ENCODE results near the gene KRT33B. TPM values are rescaled to one million over a fixed set of nuclear protein-coding genes. Genes with fewer than 3 reads are reported as not detected.

The KRT33B gene
- total RNA-seq, 1 experiment from 2014 or later, result not detected

DNA sequence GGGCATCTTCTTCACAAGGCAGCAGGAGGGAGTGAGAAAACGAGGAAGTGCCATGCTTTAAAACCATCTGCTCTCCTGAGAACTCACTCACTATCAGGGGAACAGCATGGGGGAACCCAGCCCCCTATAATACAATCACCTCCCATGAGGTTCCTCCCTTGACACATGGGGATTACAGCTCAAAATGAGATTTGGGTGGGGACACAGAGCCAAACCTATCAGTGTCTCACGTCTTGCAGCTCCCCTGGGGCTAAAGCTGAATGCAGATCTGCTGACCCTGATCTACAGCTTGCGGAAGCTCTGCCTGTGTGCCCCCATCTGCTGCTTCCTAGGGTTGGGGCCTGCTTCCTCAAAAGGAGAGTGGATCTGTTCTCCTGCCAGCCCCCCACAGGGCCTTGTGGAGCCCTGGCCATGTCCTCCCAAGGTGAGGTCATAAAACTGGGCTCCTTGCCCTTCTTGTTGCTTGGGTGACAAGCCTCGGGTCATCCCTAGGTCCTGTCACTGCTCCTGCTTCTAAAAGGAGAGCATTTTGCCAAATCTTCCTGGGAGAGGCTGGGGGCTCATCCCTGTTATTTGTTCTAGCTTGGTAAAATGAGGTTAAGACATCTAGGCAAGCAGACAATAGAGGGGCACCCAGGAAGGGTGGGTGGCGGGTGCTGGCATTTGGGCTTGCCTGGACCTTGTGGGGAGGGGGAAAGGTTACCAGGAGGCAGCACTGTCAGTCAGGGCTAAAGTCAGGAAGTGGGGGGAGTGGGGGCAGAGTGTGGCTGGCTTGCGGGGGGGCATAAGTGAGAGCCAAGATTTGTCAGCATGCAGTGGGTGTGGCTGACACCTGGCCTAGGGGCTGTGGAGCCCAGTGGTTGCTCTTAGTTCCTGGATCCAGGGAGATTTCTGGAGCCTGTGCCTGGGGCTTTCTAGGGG, 35.0 kb downstream of the KRT33B start:
- CTCF ChIA-PET, result interaction anchor here (0.6 to 0.8 kb wide), 2 partner anchors 10 to 12 kb away, joined by 3 to 4 read pairs; no protein-coding TSS in a partner anchor
- Histone ChIP-seq H3K4me1 (ENCODE audit: control insufficient read depth, insufficient read depth, low read length) (no peaks in the 10 kb centered on the region), H3K27ac (ENCODE audit: low read length) (no peak overlapping the region), H3K4me3 (ENCODE audit: low read depth in 2 of 2, low read length in 2 of 2) (no peak overlapping the region), H3K27me3 (ENCODE audit: control insufficient read depth, insufficient read depth, low read length) (no peaks in the 10 kb centered on the region), H3K36me3 (ENCODE audit: control insufficient read depth, insufficient read depth, low read length) (no peaks in the 10 kb centered on the region), H3K9me3 (ENCODE audit: control insufficient read depth, insufficient read depth, low read depth, low read length) (no peaks in the 10 kb centered on the region)
- DNase-seq (ENCODE audit: low read depth, low spot score) (no peak), ATAC-seq (no peak)
- in situ Hi-C loops (cut with HindIII; ENCODE audit: low pct_unique_long_range_greater_than_20kb, low sequenced_read_pairs) (no loop called here), intact Hi-C loops (cut with micrococcal nuclease; ENCODE audit: unreplicated experiment) (loop anchor here (5.0 kb wide), 1 partner anchor 427 kb away; no protein-coding TSS in a partner anchor)
- POLR2A ChIA-PET, result no interaction called here
- no TSS peak for BruUV-seq (replicated peaks)
- TF ChIP-seq SIN3A (IDR thresholded peaks at IDR 0.05; ENCODE audit: borderline replicate concordance, insufficient read depth, low read depth, low read length) (no peak), TCF7L2 (IDR thresholded peaks at IDR 0.05; ENCODE audit: low read depth, low read length) (no peak), POLR2AphosphoS5 (IDR thresholded peaks at IDR 0.05; ENCODE audit: low read depth, low read length) (no peak)
- TF ChIP-seq, protein P1, sequence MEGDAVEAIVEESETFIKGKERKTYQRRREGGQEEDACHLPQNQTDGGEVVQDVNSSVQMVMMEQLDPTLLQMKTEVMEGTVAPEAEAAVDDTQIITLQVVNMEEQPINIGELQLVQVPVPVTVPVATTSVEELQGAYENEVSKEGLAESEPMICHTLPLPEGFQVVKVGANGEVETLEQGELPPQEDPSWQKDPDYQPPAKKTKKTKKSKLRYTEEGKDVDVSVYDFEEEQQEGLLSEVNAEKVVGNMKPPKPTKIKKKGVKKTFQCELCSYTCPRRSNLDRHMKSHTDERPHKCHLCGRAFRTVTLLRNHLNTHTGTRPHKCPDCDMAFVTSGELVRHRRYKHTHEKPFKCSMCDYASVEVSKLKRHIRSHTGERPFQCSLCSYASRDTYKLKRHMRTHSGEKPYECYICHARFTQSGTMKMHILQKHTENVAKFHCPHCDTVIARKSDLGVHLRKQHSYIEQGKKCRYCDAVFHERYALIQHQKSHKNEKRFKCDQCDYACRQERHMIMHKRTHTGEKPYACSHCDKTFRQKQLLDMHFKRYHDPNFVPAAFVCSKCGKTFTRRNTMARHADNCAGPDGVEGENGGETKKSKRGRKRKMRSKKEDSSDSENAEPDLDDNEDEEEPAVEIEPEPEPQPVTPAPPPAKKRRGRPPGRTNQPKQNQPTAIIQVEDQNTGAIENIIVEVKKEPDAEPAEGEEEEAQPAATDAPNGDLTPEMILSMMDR (IDR thresholded peaks at IDR 0.05), result no peak
- TF ChIP-seq, protein P2, sequence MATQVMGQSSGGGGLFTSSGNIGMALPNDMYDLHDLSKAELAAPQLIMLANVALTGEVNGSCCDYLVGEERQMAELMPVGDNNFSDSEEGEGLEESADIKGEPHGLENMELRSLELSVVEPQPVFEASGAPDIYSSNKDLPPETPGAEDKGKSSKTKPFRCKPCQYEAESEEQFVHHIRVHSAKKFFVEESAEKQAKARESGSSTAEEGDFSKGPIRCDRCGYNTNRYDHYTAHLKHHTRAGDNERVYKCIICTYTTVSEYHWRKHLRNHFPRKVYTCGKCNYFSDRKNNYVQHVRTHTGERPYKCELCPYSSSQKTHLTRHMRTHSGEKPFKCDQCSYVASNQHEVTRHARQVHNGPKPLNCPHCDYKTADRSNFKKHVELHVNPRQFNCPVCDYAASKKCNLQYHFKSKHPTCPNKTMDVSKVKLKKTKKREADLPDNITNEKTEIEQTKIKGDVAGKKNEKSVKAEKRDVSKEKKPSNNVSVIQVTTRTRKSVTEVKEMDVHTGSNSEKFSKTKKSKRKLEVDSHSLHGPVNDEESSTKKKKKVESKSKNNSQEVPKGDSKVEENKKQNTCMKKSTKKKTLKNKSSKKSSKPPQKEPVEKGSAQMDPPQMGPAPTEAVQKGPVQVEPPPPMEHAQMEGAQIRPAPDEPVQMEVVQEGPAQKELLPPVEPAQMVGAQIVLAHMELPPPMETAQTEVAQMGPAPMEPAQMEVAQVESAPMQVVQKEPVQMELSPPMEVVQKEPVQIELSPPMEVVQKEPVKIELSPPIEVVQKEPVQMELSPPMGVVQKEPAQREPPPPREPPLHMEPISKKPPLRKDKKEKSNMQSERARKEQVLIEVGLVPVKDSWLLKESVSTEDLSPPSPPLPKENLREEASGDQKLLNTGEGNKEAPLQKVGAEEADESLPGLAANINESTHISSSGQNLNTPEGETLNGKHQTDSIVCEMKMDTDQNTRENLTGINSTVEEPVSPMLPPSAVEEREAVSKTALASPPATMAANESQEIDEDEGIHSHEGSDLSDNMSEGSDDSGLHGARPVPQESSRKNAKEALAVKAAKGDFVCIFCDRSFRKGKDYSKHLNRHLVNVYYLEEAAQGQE (IDR thresholded peaks at IDR 0.05; ENCODE audit: insufficient read depth in 1 of 2, low read depth in 2 of 2, low read length in 1 of 2), result no peak

DNA sequence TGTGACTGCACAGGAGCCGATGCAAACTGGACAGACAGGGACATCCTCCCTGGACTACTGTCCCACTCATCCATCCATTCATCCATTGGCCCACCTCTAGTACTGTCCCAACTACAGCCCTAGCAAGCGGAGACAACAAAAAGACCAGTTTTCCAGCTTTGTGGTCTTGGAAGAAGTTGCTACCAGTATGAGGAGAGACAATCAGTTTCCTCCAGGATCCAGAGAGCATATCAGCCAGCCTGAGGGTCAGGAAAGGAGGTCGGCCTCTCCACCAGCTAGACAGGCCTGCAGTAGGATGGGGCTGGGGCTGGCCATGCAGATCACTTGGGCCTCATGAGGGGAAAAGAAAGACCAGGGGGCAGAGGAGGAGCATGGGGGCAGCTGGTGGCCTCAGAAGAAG, 35.8 kb downstream of the KRT33B start:
- DNase-seq (ENCODE audit: low read depth, low spot score), result no peak
- TF ChIP-seq, protein P2 (IDR thresholded peaks at IDR 0.05; ENCODE audit: insufficient read depth in 1 of 2, low read depth in 2 of 2, low read length in 1 of 2), result no peak
- no peak for TF ChIP-seq SIN3A (IDR thresholded peaks at IDR 0.05; ENCODE audit: borderline replicate concordance, insufficient read depth, low read depth, low read length)
- no peak for TF ChIP-seq TCF7L2 (IDR thresholded peaks at IDR 0.05; ENCODE audit: low read depth, low read length)
- TF ChIP-seq, protein P1 (IDR thresholded peaks at IDR 0.05), result no peak
- BruUV-seq (replicated peaks), result no TSS peak
- ChIA-PET CTCF (interaction anchor here (0.6 to 0.8 kb wide), 2 partner anchors 10 to 11 kb away, joined by 3 to 4 read pairs; no protein-coding TSS in a partner anchor), POLR2A (no interaction called here)
- ATAC-seq, result no peak
- H3K27me3 ChIP-seq (ENCODE audit: control insufficient read depth, insufficient read depth, low read length), result no peaks in the 10 kb centered on the region
- no peaks in the 10 kb centered on the region for H3K9me3 ChIP-seq (ENCODE audit: control insufficient read depth, insufficient read depth, low read depth, low read length)
- intact Hi-C loops (cut with micrococcal nuclease; ENCODE audit: unreplicated experiment) (no loop called here), in situ Hi-C loops (cut with HindIII; ENCODE audit: low pct_unique_long_range_greater_than_20kb, low sequenced_read_pairs) (no loop called here)
- no peak overlapping the region for H3K4me3 ChIP-seq (ENCODE audit: low read depth in 2 of 2, low read length in 2 of 2)
- no peak overlapping the region for H3K27ac ChIP-seq (ENCODE audit: low read length)
- no peaks in the 10 kb centered on the region for H3K36me3 ChIP-seq (ENCODE audit: control insufficient read depth, insufficient read depth, low read length)
- H3K4me1 ChIP-seq (ENCODE audit: control insufficient read depth, insufficient read depth, low read length), result no peaks in the 10 kb centered on the region

Data from Panc1 (cell line).